A549 (cell line): ENCODE measurements around the gene TEX264.
A peak's percentile ranks its signal among the peaks of the same experiment; 100 is the strongest.

Experiments
- CBX2 ChIP-seq: fragments of 200-600 bp; sonication (generic); IDR thresholded peaks from 2 replicates; pipeline ENCODE4 v1.6.1; 2016; ENCODE audit warnings: low read depth, mild to moderate bottlenecking, borderline replicate concordance
- CEBPB ChIP-seq, 2 experiments: fragments of >200 bp in 1 of 2; sonication (Bioruptor Twin) in 1 of 2; formaldehyde crosslinking in 1 of 2; IDR thresholded peaks; 2 replicates each; pipeline ENCODE4 v1.6.1; 2012 to 2016
- CHD2 ChIP-seq: fragments of 150-350 bp; IDR thresholded peaks from 2 replicates; pipeline ENCODE4 v1.6.1; 2014; ENCODE audit warnings: low read length; ENCODE audit not compliant: partially characterized antibody
- EP300 ChIP-seq, 2 experiments: fragments of >200 bp; sonication (Bioruptor Twin); formaldehyde crosslinking; IDR thresholded peaks; 2 replicates in 1 of 2; 3 replicates in 1 of 2; pipeline ENCODE4 v1.6.1; 2016 to 2017
- KDM1A ChIP-seq: fragments of 200-600 bp; sonication (generic); IDR thresholded peaks from 2 replicates; pipeline ENCODE4 v1.6.1; 2016; ENCODE audit warnings: low read depth, mild to moderate bottlenecking
- POLR2A ChIP-seq: IDR thresholded peaks from 2 replicates; pipeline ENCODE4 v1.6.1; 2012; ENCODE audit warnings: mild to moderate bottlenecking, low read length
- RAD21 ChIP-seq, 2 experiments: fragments of >200 bp in 1 of 2; sonication (Bioruptor Twin) in 1 of 2; formaldehyde crosslinking in 1 of 2; IDR thresholded peaks in 1 of 2; conservative IDR thresholded peaks in 1 of 2; 2 replicates in 1 of 2; 3 replicates in 1 of 2; pipeline ENCODE4 v1.6.1; 2012 to 2018; ENCODE audit warnings: inconsistent platforms in 1 of 2
- RFX5 ChIP-seq: fragments of 450-650 bp; IDR thresholded peaks from 2 replicates; pipeline ENCODE4 v1.7.1; 2014; ENCODE audit warnings: antibody characterized with exemption, mild to moderate bottlenecking, moderate library complexity
- ZFP36 ChIP-seq: fragments of 450-650 bp; IDR thresholded peaks from 2 replicates; pipeline ENCODE4 v1.6.1; 2014; ENCODE audit warnings: borderline replicate concordance; ENCODE audit not compliant: partially characterized antibody
- TF ChIP-seq, protein P1 (sequence below): fragments of >200 bp; sonication (Bioruptor Twin); formaldehyde crosslinking; IDR thresholded peaks from 3 replicates; pipeline ENCODE4 v1.5.1; 2016
- TF ChIP-seq, protein P2 (sequence below): fragments of 200-600 bp; sonication (generic); IDR thresholded peaks from 2 replicates; pipeline ENCODE4 v1.6.1; 2016; ENCODE audit warnings: antibody characterized with exemption, mild to moderate bottlenecking, moderate library complexity

DNA sequence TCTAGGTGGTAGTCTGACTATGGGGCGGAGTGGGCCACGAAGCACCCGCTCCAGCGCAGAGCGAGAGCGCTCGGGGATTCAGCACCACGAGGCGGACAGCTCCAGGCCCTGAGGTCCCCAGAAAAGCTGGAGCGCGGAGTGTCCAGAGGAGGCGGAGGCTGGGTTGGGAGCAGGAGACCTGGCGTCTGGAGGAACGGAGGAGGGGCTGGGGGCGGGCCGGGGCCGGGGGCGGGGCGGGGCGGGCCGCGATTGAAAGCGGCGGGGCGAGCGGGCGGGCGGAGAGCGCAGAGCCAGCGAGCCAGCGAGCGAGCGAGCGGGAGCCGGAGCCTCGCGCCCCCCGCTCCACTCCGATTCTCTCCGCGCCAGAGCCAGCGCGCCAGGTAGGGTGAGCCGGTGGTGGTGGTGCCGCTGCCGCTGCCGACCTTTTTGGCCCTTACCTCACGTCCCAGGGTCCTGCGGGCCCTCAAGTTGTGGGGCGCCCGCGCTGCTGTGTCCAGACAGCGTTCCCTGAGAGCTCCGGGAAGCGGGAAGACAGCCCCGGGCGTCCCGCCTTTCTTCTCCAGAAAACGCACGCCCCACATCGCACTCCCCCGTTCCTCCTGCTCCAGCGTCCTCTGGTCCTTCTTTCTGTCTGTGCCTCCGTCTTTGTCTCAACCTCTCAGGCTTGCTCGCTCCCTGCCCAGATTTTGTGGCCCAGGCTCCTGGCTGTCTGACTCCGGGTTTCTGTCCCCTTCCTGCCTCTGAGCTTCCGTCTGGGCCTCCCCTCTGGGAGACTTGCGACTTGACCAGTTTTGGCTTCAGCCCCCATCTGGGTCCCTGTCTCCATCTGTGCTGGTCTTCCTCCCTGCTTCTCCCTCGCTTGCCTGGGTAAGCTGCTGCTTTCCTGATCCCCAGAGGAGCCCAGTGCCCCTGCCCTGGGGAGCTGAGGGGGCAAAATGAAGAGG, 36.0 kb downstream of the TEX264 start, which contains the start of gene GRM2:
- TF ChIP-seq, protein P1, sequence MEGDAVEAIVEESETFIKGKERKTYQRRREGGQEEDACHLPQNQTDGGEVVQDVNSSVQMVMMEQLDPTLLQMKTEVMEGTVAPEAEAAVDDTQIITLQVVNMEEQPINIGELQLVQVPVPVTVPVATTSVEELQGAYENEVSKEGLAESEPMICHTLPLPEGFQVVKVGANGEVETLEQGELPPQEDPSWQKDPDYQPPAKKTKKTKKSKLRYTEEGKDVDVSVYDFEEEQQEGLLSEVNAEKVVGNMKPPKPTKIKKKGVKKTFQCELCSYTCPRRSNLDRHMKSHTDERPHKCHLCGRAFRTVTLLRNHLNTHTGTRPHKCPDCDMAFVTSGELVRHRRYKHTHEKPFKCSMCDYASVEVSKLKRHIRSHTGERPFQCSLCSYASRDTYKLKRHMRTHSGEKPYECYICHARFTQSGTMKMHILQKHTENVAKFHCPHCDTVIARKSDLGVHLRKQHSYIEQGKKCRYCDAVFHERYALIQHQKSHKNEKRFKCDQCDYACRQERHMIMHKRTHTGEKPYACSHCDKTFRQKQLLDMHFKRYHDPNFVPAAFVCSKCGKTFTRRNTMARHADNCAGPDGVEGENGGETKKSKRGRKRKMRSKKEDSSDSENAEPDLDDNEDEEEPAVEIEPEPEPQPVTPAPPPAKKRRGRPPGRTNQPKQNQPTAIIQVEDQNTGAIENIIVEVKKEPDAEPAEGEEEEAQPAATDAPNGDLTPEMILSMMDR, result no peak
- TF ChIP-seq CBX2, result no peak
- no peak for TF ChIP-seq POLR2A
- TF ChIP-seq KDM1A, result no peak
- no peak for TF ChIP-seq RFX5
- TF ChIP-seq ZFP36, result no peak
- TF ChIP-seq CHD2, result no peak
- TF ChIP-seq, protein P2, sequence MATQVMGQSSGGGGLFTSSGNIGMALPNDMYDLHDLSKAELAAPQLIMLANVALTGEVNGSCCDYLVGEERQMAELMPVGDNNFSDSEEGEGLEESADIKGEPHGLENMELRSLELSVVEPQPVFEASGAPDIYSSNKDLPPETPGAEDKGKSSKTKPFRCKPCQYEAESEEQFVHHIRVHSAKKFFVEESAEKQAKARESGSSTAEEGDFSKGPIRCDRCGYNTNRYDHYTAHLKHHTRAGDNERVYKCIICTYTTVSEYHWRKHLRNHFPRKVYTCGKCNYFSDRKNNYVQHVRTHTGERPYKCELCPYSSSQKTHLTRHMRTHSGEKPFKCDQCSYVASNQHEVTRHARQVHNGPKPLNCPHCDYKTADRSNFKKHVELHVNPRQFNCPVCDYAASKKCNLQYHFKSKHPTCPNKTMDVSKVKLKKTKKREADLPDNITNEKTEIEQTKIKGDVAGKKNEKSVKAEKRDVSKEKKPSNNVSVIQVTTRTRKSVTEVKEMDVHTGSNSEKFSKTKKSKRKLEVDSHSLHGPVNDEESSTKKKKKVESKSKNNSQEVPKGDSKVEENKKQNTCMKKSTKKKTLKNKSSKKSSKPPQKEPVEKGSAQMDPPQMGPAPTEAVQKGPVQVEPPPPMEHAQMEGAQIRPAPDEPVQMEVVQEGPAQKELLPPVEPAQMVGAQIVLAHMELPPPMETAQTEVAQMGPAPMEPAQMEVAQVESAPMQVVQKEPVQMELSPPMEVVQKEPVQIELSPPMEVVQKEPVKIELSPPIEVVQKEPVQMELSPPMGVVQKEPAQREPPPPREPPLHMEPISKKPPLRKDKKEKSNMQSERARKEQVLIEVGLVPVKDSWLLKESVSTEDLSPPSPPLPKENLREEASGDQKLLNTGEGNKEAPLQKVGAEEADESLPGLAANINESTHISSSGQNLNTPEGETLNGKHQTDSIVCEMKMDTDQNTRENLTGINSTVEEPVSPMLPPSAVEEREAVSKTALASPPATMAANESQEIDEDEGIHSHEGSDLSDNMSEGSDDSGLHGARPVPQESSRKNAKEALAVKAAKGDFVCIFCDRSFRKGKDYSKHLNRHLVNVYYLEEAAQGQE, result 0 out of 2 replicates have a peak, but pooled peaks have one; percentile 51
- TF ChIP-seq RAD21 (conservative IDR thresholded peaks at IDR 0.05 in 1 of 2, IDR thresholded peaks at IDR 0.05 in 1 of 2), result no peak
- TF ChIP-seq CEBPB (IDR thresholded peaks at IDR 0.05), result no peak
- TF ChIP-seq EP300 (IDR thresholded peaks at IDR 0.05), result no peak
